WTC11 (cell line): ENCODE results near the gene SARDH. TPM values are rescaled to one million over a fixed set of nuclear protein-coding genes. Genes with fewer than 3 reads are reported as not detected.

ENCODE experiments used
- ATAC-seq: fragments of 200-7000 bp; cut with Tn5 transposase; 2 replicates; pipeline ENCODE4 v1.10.0; 2021; ENCODE audit warnings: mild to moderate bottlenecking, moderate library complexity
- CTCF ChIA-PET: fragments of 300-600 bp; sonication (Branson Sonifier 250); formaldehyde crosslinking; loops from one replicate; lab custom pipeline; 2021; ENCODE audit warnings: antibody characterized with exemption; lab: Charles Lee
- POLR2A ChIA-PET: fragments of 350-600 bp; sonication (Branson Sonifier 250); formaldehyde crosslinking; loops from one replicate; lab custom pipeline; 2021; ENCODE audit warnings: antibody characterized with exemption; lab: Charles Lee
- DNase-seq: peaks from one replicate; pipeline ENCODE4 v3.0.0; 2021; ENCODE audit warnings: low spot score
- H3K27ac Mint-ChIP-seq: 2 replicates; pipeline ENCODE4 v1.8.0; 2021; ENCODE audit warnings: mixed read lengths
- H3K27me3 Mint-ChIP-seq: 2 replicates; pipeline ENCODE4 v1.8.0; 2021; ENCODE audit warnings: low read depth, mild to moderate bottlenecking, moderate library complexity, mixed read lengths
- H3K36me3 Mint-ChIP-seq: 2 replicates; pipeline ENCODE4 v1.8.0; 2021; ENCODE audit warnings: mixed read lengths
- H3K4me1 Mint-ChIP-seq: 2 replicates; pipeline ENCODE4 v1.8.0; 2022; ENCODE audit warnings: mixed read lengths
- H3K4me3 Mint-ChIP-seq: 2 replicates; pipeline ENCODE4 v1.8.0; 2021; ENCODE audit warnings: mild to moderate bottlenecking, moderate library complexity, mixed read lengths
- H3K9me3 Mint-ChIP-seq: 2 replicates; pipeline ENCODE4 v1.8.0; 2021; ENCODE audit warnings: mixed read lengths
- ARID4B ChIP-seq: sonication (generic); formaldehyde crosslinking; IDR thresholded peaks from 2 replicates; pipeline ENCODE4 v1.8.0; 2023; ENCODE audit warnings: missing genetic modification reagents, mild to moderate bottlenecking, borderline replicate concordance
- CREM ChIP-seq: sonication (generic); formaldehyde crosslinking; IDR thresholded peaks from 2 replicates; pipeline ENCODE4 v1.8.1; 2022; ENCODE audit warnings: mild to moderate bottlenecking, missing genetic modification reagents, moderate library complexity
- GABPB1 ChIP-seq: sonication (generic); formaldehyde crosslinking; IDR thresholded peaks from 2 replicates; pipeline ENCODE4 v1.8.1; 2023; ENCODE audit warnings: mild to moderate bottlenecking, missing genetic modification reagents
- GTF2I ChIP-seq: fragments of 250-450 bp; sonication (Bioruptor Pico); conservative IDR thresholded peaks from 2 replicates; pipeline ENCODE4 v1.4.0; 2021; ENCODE audit warnings: mild to moderate bottlenecking
- IRF2 ChIP-seq: sonication (generic); formaldehyde crosslinking; IDR thresholded peaks from 2 replicates; pipeline ENCODE4 v1.8.0; 2022; ENCODE audit warnings: low read depth, missing genetic modification reagents, borderline replicate concordance
- JAZF1 ChIP-seq: fragments of 250-450 bp; sonication (Bioruptor Pico); IDR thresholded peaks from 2 replicates; pipeline ENCODE4 v1.9.0; 2021; ENCODE audit warnings: moderate library complexity, mild to moderate bottlenecking, inconsistent platforms
- JUN ChIP-seq: sonication (generic); formaldehyde crosslinking; IDR thresholded peaks from 2 replicates; pipeline ENCODE4 v1.8.0; 2023; ENCODE audit warnings: mild to moderate bottlenecking, missing genetic modification reagents
- OVOL2 ChIP-seq: fragments of 250-450 bp; sonication (Bioruptor Pico); IDR thresholded peaks from 2 replicates; pipeline ENCODE4 v1.9.0; 2021; ENCODE audit warnings: mild to moderate bottlenecking, borderline replicate concordance
- RELA ChIP-seq: sonication (generic); formaldehyde crosslinking; IDR thresholded peaks from 2 replicates; pipeline ENCODE4 v1.8.1; 2022; ENCODE audit warnings: missing genetic modification reagents, mild to moderate bottlenecking, borderline replicate concordance
- STAT6 ChIP-seq: sonication (generic); formaldehyde crosslinking; conservative IDR thresholded peaks from 2 replicates; pipeline ENCODE4 v1.8.1; 2023; ENCODE audit warnings: mild to moderate bottlenecking, low read depth, missing genetic modification reagents, moderate library complexity
- USF1 ChIP-seq: sonication (generic); formaldehyde crosslinking; IDR thresholded peaks from 2 replicates; pipeline ENCODE4 v1.8.0; 2022; ENCODE audit warnings: mild to moderate bottlenecking, missing genetic modification reagents
- USF2 ChIP-seq: sonication (generic); formaldehyde crosslinking; IDR thresholded peaks from 2 replicates; pipeline ENCODE4 v1.8.1; 2023; ENCODE audit warnings: mild to moderate bottlenecking, missing genetic modification reagents, moderate library complexity
- ZMAT4 ChIP-seq: fragments of 250-450 bp; sonication (Bioruptor Pico); IDR thresholded peaks from 2 replicates; pipeline ENCODE4 v1.9.0; 2021; ENCODE audit warnings: mild to moderate bottlenecking
- ZNF281 ChIP-seq: sonication (generic); formaldehyde crosslinking; IDR thresholded peaks from 2 replicates; pipeline ENCODE4 v1.8.0; 2023; ENCODE audit warnings: mild to moderate bottlenecking, missing genetic modification reagents
- ZNF671 ChIP-seq: fragments of 250-450 bp; sonication (Bioruptor Pico); IDR thresholded peaks from 2 replicates; pipeline ENCODE4 v1.8.0; 2021; ENCODE audit warnings: mild to moderate bottlenecking
- total RNA-seq: library from RNA; stranded (reverse); gene quantifications from 3 replicates; pipeline ENCODE4 v1.2.3, GENCODE V29; 2021

SARDH gene
- total RNA-seq, 1 experiment from 2014 or later: 8.5 TPM

- Mint-ChIP-seq H3K36me3 (peaks cover 11% of the 10 kb centered on the region), H3K9me3 (peaks cover 4% of the 10 kb centered on the region; the same call in 1 of the 2 replicates), H3K27ac (no peak overlapping the region), H3K4me3 (no peak overlapping the region), H3K27me3 (no peaks in the 10 kb centered on the region), H3K4me1 (peaks cover 18% of the 10 kb centered on the region)
- ChIA-PET POLR2A (no interaction called here), CTCF (interaction anchor here (0.7 to 1.7 kb wide), 6 partner anchors 13 to 67 kb away, joined by 3 to 7 read pairs (median 4); no protein-coding TSS in a partner anchor)
- ATAC-seq: no peak; the same call in 1 of the 2 replicates
- no peak for TF ChIP-seq GABPB1 (CRISPR knock-in tag)
- no peak for TF ChIP-seq JUN
- no peak for TF ChIP-seq ZMAT4 (CRISPR knock-in tag)
- TF ChIP-seq CREM (CRISPR knock-in tag): no peak
- no peak for TF ChIP-seq ZNF281
- no peak for DNase-seq
These were observed 67.7 kb downstream of the SARDH start for GRCh38 chr9:133670466-133670865.

GRCh38 chr9:133669182-133669801 lies 68.9 kb downstream of the SARDH start:
- H3K36me3 Mint-ChIP-seq: peaks cover 11% of the 10 kb centered on the region
- 0 out of 2 replicates have a peak overlapping the region, but pooled peaks have one; percentile 60 for H3K27ac Mint-ChIP-seq
- peaks cover 4% of the 10 kb centered on the region; the same call in 1 of the 2 replicates for H3K9me3 Mint-ChIP-seq
- H3K4me1 Mint-ChIP-seq: peaks cover 9% of the 10 kb centered on the region
- peak; percentile 46 for DNase-seq
- no peak overlapping the region for H3K4me3 Mint-ChIP-seq
- peak; percentile 61 for TF ChIP-seq USF2 (CRISPR knock-in tag)
- peak; percentile 35; the same call in 1 of the 2 replicates for TF ChIP-seq USF1
- TF ChIP-seq GTF2I: no peak
- TF ChIP-seq, all 79 proteins: peak for 2
- H3K27me3 Mint-ChIP-seq: no peaks in the 10 kb centered on the region
- peak; percentile 48; the same call in 1 of the 2 replicates for ATAC-seq
- ChIA-PET POLR2A (interaction anchor here (0.6 kb wide), 1 partner anchor 14 kb away, joined by 3 read pairs; no protein-coding TSS in a partner anchor), CTCF (no interaction called here)

GRCh38 chr9:133667759-133668450 lies 70.2 kb downstream of the SARDH start:
- ATAC-seq: no peak
- TF ChIP-seq IRF2 (CRISPR knock-in tag) (no peak), OVOL2 (CRISPR knock-in tag) (no peak), RELA (CRISPR knock-in tag) (no peak), ARID4B (CRISPR knock-in tag) (no peak), ZNF671 (CRISPR knock-in tag) (no peak), JAZF1 (CRISPR knock-in tag) (no peak), STAT6 (CRISPR knock-in tag) (no peak)

More at GRCh38 chr9:133667759-133668450, 70.2 kb downstream of the SARDH start:
- CTCF ChIA-PET: no interaction called here
- H3K36me3 Mint-ChIP-seq: peaks cover 11% of the 10 kb centered on the region
- POLR2A ChIA-PET: no interaction called here
- no peaks in the 10 kb centered on the region for H3K27me3 Mint-ChIP-seq
- H3K4me1 Mint-ChIP-seq: peaks cover 4% of the 10 kb centered on the region; the same call in 1 of the 2 replicates
- no peak overlapping the region for H3K27ac Mint-ChIP-seq
- DNase-seq: no peak
- peaks cover 4% of the 10 kb centered on the region; the same call in 1 of the 2 replicates for H3K9me3 Mint-ChIP-seq
- H3K4me3 Mint-ChIP-seq: no peak overlapping the region
